Superior temporal gyrus (tissue), 1 donor: Measurements from ENCODE around the gene SNRNP70.

Experiments
- DNase-seq: peaks from one replicate; pipeline ENCODE4 v3.0.0-alpha.2; 2016; ENCODE audit errors: extremely low spot score

SNRNP70 gene

GRCh38 chr19:49101160-49101559 is 15.9 kb downstream of the SNRNP70 start:
- DNase-seq: no peak

GRCh38 chr19:49102303-49102702 is 17.1 kb downstream of the SNRNP70 start:
- DNase-seq: no peak

DNA sequence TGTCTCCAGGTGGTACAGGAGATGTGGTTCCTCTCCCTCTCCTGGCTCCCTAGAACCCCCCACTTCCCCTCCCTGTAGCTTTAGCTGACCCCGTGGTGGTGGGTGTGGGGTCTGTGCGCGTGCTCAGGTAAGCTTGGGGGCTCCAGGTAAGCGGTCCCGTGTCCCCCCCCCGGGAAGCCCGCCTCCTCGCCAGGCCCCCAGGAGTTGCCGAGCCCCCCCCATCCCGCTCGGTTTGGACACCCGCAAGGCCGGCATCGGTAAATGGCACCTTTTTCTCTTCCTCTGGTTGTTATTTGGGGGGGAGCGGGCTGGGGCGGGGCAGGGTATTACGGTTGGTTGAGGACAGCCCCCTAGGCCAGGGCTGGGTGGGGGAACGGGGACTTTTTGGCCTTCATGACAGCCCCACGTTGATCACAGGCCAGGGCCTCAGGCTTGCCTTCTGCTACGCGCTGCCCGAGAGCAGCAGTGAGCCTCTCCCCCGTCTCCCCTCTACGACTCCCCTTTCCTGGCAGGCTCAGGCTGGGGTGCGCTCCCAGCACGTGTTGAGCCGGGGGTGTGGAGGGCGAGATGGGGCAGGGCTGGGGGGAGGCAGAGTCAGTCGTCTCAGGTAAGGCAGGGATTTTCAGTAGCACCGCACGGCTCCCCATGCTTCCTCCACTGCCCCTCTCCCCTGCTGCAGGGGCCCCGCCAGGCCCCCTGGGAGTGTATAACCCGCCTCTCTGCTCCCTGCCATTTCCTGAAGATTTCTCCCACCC is 18.3 kb downstream of the SNRNP70 start:
- DNase-seq: no peak

DNA sequence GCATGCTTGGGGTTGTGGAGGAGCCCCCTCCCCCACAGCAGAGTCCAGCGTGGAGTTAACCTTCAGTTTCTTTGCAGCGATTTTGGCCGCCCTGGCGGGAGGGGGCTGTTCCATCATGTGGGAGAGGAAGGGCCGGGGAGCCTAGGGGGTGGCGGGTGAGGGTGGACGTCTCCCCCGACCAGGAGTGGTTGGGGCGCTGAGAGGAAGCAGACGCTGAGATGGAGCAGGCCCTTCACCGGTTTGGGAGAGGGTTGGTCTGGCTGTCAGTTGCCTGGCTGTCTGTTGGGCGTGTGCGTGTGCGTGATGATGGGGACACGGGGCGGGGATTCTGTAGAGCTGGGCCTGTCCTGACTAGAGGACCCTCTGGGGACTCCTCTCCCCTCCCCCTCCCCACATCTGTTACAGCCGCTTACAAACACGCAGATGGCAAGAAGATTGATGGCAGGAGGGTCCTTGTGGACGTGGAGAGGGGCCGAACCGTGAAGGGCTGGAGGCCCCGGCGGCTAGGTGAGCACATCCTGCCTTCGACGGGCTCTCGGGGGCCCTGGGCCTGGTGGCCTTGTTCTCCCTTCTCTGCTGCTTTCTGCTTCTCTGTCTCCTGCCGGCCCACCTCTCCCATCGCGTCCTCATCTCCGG is 19.1 kb downstream of the SNRNP70 start:
- DNase-seq: no peak

DNA sequence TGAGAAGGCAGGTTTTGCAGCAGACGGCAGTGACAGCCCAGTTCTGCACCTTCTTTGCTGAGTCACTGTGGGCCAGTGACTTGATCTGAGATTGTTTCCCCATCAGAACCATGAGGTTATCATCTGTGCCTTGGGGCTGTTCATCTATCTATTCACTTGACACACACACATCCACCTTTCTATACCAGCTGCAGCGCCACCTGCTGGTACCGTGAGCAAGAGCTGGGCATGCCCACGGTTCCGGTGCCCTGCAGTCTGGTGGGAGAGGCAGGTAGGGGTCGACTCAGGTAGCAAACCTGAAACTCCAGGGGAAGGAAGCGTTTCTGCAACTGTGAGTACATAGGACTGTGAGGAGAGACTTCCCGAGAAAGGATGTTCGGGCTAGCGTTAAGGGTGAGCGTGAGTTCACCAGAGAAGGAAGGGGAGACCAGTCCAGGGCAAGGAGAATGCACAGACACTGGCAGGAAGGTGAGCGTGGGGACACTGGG is 21.4 kb downstream of the SNRNP70 start:
- DNase-seq: peak; percentile 59

GRCh38 chr19:49107625-49108459 is 22.6 kb downstream of the SNRNP70 start:
- no peak for DNase-seq

- no peak for DNase-seq
Measured at GRCh38 chr19:49109051-49109450, 23.8 kb downstream of the SNRNP70 start.

DNA sequence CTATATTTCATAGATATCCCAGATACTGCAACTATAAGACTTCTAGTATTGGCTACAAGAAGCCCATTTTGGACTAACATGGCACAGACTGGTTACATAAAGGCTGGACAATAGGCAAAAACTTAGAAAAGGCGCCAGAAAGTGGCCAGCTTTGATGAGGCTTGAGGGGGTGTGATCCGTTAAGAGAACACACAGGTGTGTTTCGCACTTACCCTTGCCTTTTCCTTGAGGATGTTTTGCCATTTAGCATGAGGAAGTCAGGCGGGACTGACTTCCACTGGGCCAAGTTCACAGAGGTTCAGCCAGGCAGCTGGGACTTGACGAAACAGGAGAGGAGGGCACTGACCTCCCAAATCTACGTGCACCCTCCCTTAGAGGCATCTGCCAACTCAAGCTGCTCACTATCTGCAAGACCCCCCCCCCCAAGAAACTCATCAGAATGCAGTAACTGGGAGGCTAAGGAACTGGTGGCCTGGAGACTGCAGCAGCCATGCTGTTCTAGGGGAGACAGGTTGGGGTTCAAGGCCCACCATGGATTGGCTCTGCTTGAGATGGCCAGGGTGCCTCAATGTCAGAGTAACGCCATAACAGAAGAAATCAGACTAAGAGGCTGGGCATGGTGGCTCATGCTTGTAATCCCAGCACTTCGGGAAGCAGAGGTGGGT is 24.4 kb downstream of the SNRNP70 start:
- DNase-seq: no peak

- peak; percentile 34 for DNase-seq
Measured at GRCh38 chr19:49110567-49110966, 25.3 kb downstream of the SNRNP70 start.

DNA sequence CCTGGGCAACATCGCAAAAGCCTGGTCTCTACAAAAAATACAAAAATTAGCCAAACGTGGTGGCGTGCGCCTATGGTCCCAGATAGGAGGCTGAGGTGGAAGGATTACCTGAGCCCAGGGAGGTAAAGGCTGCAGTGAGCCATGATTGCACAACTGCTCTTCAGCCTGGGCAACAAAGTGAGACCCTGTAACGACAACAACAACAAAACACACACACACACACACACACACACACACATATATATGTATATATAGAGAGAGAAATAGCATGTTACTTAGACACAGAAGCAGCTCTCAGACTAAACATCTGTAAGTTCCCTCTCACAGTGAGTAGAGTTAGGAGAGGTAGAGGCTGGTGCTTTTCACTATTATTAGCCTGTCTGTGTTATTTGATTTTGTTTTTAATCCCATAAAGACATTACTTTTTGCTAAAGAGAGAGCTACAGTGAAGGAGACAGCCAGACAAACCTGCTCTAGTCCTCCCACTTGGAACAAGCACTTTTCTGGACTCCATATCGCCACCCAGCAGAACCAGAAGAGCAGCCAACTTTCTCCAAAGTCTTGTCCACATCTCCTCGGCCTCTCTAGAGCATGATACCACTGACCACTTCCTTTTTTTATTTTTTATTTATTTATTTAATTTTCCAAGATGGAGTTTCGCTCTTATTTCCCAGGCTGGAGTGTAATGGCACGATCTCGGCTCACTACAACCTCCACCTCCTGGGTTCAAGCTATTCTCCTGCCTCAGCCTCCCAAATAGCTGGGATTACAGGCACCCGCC is 26.2 kb downstream of the SNRNP70 start:
- DNase-seq: no peak

DNA sequence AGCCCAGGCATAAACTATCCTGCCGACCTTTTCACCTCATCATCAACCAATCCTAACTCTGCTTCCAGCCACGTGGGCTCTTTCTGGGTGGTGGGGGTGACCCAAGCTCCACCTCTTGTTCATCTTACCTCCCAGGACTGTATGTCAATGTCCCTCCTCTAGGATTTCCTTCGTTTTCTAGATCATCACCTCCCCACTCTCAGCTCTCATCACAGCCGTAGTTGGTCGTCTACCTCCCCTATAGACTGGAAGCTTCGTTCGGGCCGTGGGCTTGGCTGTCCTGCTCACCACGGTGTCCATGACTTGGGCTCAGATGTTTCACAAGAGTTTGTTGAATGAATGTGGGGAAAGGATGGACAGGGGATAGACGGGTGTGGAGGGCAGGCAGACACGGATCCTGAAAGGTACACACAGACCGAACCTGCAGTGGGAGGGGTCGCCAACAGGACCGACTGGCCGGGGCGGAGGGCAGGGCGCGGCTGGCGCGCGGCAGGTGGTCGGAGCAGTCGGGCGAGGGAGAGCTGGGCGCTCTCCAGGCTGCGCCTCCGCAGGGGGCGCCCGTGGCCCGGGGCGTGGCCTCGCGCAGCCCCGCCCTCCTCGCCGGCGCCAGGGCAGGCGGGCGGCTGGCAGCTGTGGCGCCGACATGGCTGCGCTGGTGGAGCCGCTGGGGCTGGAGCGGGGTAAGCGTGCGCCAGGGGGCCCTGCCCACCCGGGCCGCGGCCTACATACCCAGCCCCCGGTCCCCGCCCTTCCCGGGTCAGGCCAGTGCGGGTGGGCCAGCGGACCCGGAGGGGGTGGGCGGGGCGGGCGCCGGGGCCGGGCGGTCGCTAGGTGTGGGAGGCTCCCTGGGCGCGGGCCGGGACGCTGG is 28.7 kb downstream of the SNRNP70 start, which contains the start of gene LIN7B:
Gene LIN7B, plus strand, starts transcription at position 609 of the 868 bp plus-strand sequence. Its CDS starts 35 bp downstream, at position 644.
- DNase-seq: peak; percentile 60

DNA sequence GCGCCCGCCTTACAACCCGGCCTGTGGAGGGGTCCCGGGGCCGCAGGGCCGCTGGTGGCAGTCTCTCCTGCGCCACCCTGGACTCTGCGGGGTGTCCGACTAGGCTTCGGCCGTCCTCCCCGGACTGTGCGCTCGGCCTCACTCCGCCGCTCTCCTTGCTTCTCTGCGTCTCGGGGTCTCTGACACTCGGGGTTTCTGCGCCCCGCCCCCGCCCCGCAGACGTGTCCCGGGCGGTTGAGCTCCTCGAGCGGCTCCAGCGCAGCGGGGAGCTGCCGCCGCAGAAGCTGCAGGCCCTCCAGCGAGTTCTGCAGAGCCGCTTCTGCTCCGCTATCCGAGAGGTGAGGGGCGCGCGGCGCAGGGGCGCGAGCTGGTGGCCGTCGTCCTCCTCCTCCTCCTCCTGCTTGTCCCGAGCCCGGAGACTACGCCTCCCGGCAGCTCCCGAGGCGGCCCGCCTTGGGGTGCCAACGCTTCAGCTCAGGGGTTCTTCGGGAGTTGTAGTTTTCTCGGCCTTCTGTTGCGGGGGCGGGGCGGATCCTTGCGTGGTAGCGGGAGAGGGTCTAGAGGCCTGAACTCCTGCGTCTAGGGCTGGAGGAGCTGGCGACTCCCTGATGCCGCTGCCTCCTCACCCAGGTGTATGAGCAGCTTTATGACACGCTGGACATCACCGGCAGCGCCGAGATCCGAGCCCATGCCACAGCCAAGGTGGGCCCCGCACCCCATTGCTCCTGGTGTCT is 29.5 kb downstream of the SNRNP70 start:
- peak; percentile 75 for DNase-seq

DNA sequence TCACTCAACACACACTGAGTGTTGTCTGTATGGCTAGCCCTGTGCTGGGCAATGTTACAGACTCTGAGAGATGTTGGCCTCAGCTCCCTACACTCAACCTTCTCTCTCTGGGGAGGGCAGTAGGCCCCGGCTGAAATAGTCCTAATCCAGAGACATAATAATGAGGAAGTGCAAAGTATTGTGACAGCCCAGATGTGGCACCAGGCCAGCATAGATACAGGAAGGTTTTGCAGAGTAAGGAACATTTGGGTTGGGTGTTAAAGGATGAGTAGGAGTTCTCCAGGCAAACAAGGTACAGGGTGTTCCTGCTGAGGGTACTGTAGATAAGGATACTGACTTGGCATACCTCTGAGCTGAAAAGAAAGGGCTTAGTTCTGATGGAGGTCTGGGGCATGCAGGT is 31.3 kb downstream of the SNRNP70 start:
- DNase-seq: no peak

- no peak for DNase-seq
Measured at GRCh38 chr19:49117677-49118564, 32.7 kb downstream of the SNRNP70 start.

- DNase-seq: peak; percentile 94
Measured at GRCh38 chr19:49118565-49119410, 33.5 kb downstream of the SNRNP70 start, which contains the start of gene C19orf73. Gene C19orf73 (minus strand): TSS chr19:49119143. CDS start chr19:49119022, 121 bp downstream.

DNA sequence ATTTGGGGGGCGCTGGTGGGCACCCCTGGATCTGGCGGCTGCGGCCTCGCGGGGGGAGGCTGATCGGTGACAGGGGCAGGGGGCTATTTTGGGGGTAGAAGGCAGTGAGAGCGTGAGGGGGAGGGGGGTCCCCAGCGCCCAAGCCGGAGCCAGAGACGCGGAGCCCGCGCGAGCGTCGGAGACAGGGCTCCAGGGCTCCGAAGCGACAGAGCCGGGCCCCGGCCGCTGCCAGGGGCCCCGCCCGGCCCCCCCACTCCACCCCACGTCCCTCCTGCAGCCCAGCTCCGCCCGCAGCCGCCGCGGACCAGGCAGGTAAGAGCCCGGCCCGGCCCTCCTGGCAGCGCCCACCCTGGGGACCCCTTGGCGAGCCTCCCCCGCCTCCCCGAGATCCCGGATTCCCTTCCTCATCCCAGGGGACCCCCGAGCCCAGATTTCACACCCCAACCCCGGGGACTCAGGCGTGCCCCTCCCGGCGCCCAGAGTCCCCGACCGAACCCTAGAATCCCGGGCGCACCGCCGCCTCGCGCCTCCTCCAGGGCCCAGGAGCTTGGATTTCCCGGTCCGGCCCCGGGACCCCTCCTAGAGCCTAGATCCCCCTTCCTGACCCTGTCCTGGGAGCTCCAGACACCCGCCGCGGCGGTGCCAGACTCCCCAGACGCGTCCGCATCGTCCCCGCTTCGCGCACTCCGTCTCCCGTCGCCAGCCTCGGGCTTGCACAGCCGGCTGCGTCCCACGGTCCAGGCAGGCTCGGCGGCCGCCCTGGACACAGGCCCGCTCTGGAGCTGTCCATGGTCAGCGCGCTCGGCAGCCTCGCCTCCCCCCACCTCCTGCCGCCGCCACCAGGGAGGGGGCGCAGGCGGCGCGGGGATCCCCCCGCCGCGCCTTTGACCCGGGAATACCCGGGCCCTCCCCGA is 34.4 kb downstream of the SNRNP70 start, which contains the start of gene PPFIA3:
Gene PPFIA3, plus strand, starts transcription at position 134 of the 914 bp plus-strand sequence. CDS start 8,330 bp downstream, outside the sequence.
- no peak for DNase-seq
